K562 (cell line): ENCODE data around the gene SLC22A23. TPM values are rescaled to one million over a fixed set of nuclear protein-coding genes. Genes with fewer than 3 reads are reported as not detected.

ENCODE experiments used
- ATAC-seq: fragments of 200-7000 bp; cut with Tn5 transposase; 3 replicates; pipeline ENCODE4 v1.9.1; 2020; ENCODE audit warnings: moderate library complexity
- BruUV-seq: library from RNA; stranded (reverse); fragments of 400-500 nt; replicated peaks from 2 replicates; lab custom pipeline; 2021; lab: Mats Ljungman, UMichigan
- CTCF ChIA-PET: fragments of 300-600 bp; formaldehyde crosslinking; extraction: SDS; loops from one replicate; lab custom pipeline; 2021; ENCODE audit warnings: low intra/inter-chr PET ratio; lab: Yijun Ruan, JAX
- POLR2A ChIA-PET: fragments of 300-600, 350-650 bp; sonication (Branson Sonifier 250); formaldehyde crosslinking; extraction: SDS; loops from one replicate; lab custom pipeline; 2021; ENCODE audit warnings: antibody characterized with exemption, inconsistent platforms; lab: Yijun Ruan, JAX
- DNase-seq, 4 experiments: peaks; one replicate each; pipeline versions ENCODE4 v3.0.0 to v3.0.0-alpha.2; 2011 to 2018; ENCODE audit warnings: low spot score in 3 of 4, mixed read lengths in 3 of 4; ENCODE audit errors: extremely low read depth in 1 of 4
- FAIRE-seq: peaks from 2 replicates; lab custom pipeline; 2011; peaks lifted over from hg19 to GRCh38; lab: Jason Lieb, UNC
- H2AFZ ChIP-seq: 2 replicates; pipeline ENCODE4 v1.6.0; 2011; ENCODE audit warnings: low read depth, low read length, control low read depth, inconsistent platforms
- H3K27ac ChIP-seq: fragments of 200-600 bp; 3 replicates; pipeline ENCODE4 v1.8.0; 2011; ENCODE audit warnings: low read depth, mild to moderate bottlenecking, control low read depth, inconsistent platforms, low read length, moderate library complexity, mixed read lengths; ENCODE audit errors: extremely low read depth
- H3K27me3 ChIP-seq, 2 experiments: fragments of 300-600 bp in 1 of 2; 2 replicates in 1 of 2; 3 replicates in 1 of 2; pipeline versions ENCODE4 v1.6.0 to v1.8.0; 2011; ENCODE audit warnings: inconsistent platforms in 2 of 2, low read length in 2 of 2, mild to moderate bottlenecking in 1 of 2, mixed read lengths in 1 of 2, moderate library complexity in 1 of 2; ENCODE audit not compliant: control insufficient read depth in 2 of 2, insufficient read depth in 2 of 2
- H3K36me3 ChIP-seq: fragments of 300-600 bp; 3 replicates; pipeline ENCODE4 v1.8.0; 2011; ENCODE audit warnings: mild to moderate bottlenecking, low read length, inconsistent platforms; ENCODE audit not compliant: control insufficient read depth, insufficient read depth
- H3K4me1 ChIP-seq, 2 experiments: fragments of 200-600 bp in 1 of 2; replicated peaks in 1 of 2; 2 replicates in 1 of 2; 3 replicates in 1 of 2; pipeline versions ENCODE4 v1.5.1 to v1.8.0; 2011; ENCODE audit warnings: inconsistent platforms in 2 of 2, low read length in 2 of 2, mild to moderate bottlenecking in 1 of 2, mixed read lengths in 1 of 2, moderate library complexity in 1 of 2; ENCODE audit not compliant: control insufficient read depth in 2 of 2, insufficient read depth in 2 of 2
- H3K4me2 ChIP-seq: 2 replicates; pipeline ENCODE4 v1.6.1; 2011; ENCODE audit warnings: low read length, control low read depth, inconsistent platforms, mixed read lengths; ENCODE audit not compliant: insufficient read depth
- H3K4me3 ChIP-seq: fragments of 200-600 bp; sonication (generic), shearing (Covaris generic); 2 replicates; pipeline ENCODE4 v1.5.1; 2016; ENCODE audit warnings: control low read depth, inconsistent platforms
- H3K79me2 ChIP-seq: fragments of 200-600 bp; 3 replicates; pipeline ENCODE4 v1.8.0; 2011; ENCODE audit warnings: low read length, inconsistent platforms; ENCODE audit not compliant: control insufficient read depth, insufficient read depth
- H3K9ac ChIP-seq, 2 experiments: 2 replicates each; pipeline versions ENCODE4 v1.6.0 to v1.6.1; 2011; ENCODE audit warnings: low read depth in 2 of 2, low read length in 2 of 2, control low read depth in 1 of 2, inconsistent platforms in 1 of 2, mild to moderate bottlenecking in 1 of 2, mixed read lengths in 1 of 2; ENCODE audit not compliant: insufficient read depth in 1 of 2
- H3K9me1 ChIP-seq: one replicate; pipeline ENCODE4 v1.6.0; 2011; ENCODE audit warnings: inconsistent platforms, mild to moderate bottlenecking, low read length, moderate library complexity; ENCODE audit not compliant: control insufficient read depth, insufficient read depth
- H3K9me3 ChIP-seq: replicated peaks from 2 replicates; pipeline ENCODE4 v1.5.1; 2011; ENCODE audit warnings: low read depth, low read length, inconsistent platforms; ENCODE audit not compliant: control insufficient read depth, insufficient read depth
- H4K20me1 ChIP-seq: replicated peaks from 2 replicates; pipeline ENCODE4 v1.6.1; 2011; ENCODE audit warnings: low read length, inconsistent platforms, mixed read lengths; ENCODE audit not compliant: control insufficient read depth, insufficient read depth
- ARID1B ChIP-seq: fragments of 450-650 bp; IDR thresholded peaks from 2 replicates; pipeline ENCODE4 v1.6.1; 2016; ENCODE audit warnings: antibody characterized with exemption, mild to moderate bottlenecking, inconsistent platforms
- CBX3 ChIP-seq, 2 experiments: IDR thresholded peaks; 1 replicate in 1 of 2; 2 replicates in 1 of 2; pipeline ENCODE4 v1.6.1; 2012; ENCODE audit warnings: inconsistent platforms in 2 of 2, low read length in 2 of 2, borderline replicate concordance in 1 of 2, control low read depth in 1 of 2
- CHD4 ChIP-seq: fragments of 200-600 bp; sonication (generic); IDR thresholded peaks from 3 replicates; pipeline ENCODE4 v1.6.1; 2012; ENCODE audit warnings: low read depth, mild to moderate bottlenecking, mixed read lengths, low read length, inconsistent platforms; ENCODE audit not compliant: insufficient read depth, insufficient replicate concordance, poor library complexity, severe bottlenecking
- COPS2 ChIP-seq: fragments of 450-650 bp; conservative IDR thresholded peaks from 2 replicates; pipeline ENCODE4 v1.6.1; 2016; ENCODE audit warnings: mild to moderate bottlenecking, moderate library complexity
- DLX4 ChIP-seq: fragments of 250-450 bp; sonication (Bioruptor Pico); IDR thresholded peaks from 2 replicates; pipeline ENCODE4 v1.6.1; 2021; ENCODE audit warnings: mild to moderate bottlenecking
- FOXP1 ChIP-seq: sonication (generic); formaldehyde crosslinking; IDR thresholded peaks from 2 replicates; pipeline ENCODE4 v1.8.0; 2022; ENCODE audit warnings: mild to moderate bottlenecking, missing genetic modification reagents
- HDAC2 ChIP-seq: fragments of 450-650 bp; IDR thresholded peaks from 2 replicates; pipeline ENCODE4 v1.6.1; 2016; ENCODE audit warnings: mild to moderate bottlenecking
- HDAC6 ChIP-seq: IDR thresholded peaks from 2 replicates; pipeline ENCODE4 v1.6.1; 2012; ENCODE audit warnings: low read depth, mild to moderate bottlenecking, control low read depth, inconsistent platforms, low read length, moderate library complexity
- HDGF ChIP-seq: fragments of 450-650 bp; IDR thresholded peaks from 2 replicates; pipeline ENCODE4 v1.6.1; 2016
- MTA1 ChIP-seq: fragments of 450-650 bp; IDR thresholded peaks from 2 replicates; pipeline ENCODE4 v1.6.1; 2017; ENCODE audit warnings: borderline replicate concordance
- NFYB ChIP-seq: IDR thresholded peaks from 2 replicates; pipeline ENCODE4 v1.6.1; 2011; ENCODE audit warnings: mild to moderate bottlenecking, moderate library complexity; ENCODE audit not compliant: insufficient read length; ENCODE audit errors: extremely low read depth
- PHB2 ChIP-seq: fragments of 450-650 bp; IDR thresholded peaks from 2 replicates; pipeline ENCODE4 v1.6.1; 2017; ENCODE audit warnings: low read depth
- SMARCA5 ChIP-seq: fragments of 450-650 bp; IDR thresholded peaks from 2 replicates; pipeline ENCODE4 v1.6.1; 2016
- SUPT5H ChIP-seq: fragments of 450-650 bp; IDR thresholded peaks from 2 replicates; pipeline ENCODE4 v1.6.1; 2016
- THAP12 ChIP-seq: fragments of 250-450 bp; sonication (Bioruptor Pico); IDR thresholded peaks from 2 replicates; pipeline ENCODE4 v1.9.0; 2021; ENCODE audit warnings: mild to moderate bottlenecking, inconsistent platforms
- ZNF280B ChIP-seq: fragments of 250-450 bp; sonication (Bioruptor Pico); IDR thresholded peaks from 2 replicates; pipeline ENCODE4 v1.5.1; 2021; ENCODE audit warnings: mild to moderate bottlenecking
- ZNF324 ChIP-seq: fragments of 250-450 bp; sonication (Bioruptor Pico); IDR thresholded peaks from 2 replicates; pipeline ENCODE4 v1.4.0; 2020; ENCODE audit warnings: mild to moderate bottlenecking
- ZNF586 ChIP-seq: fragments of 450-650 bp; formaldehyde crosslinking; conservative IDR thresholded peaks from 2 replicates; pipeline ENCODE4 v1.4.0; 2020; ENCODE audit warnings: mild to moderate bottlenecking, moderate library complexity
- WGBS: fragments of 100-300 bp; shearing (Covaris generic); methylation state at CpG from one replicate; pipeline ENCODE4 v1.1.6; 2016; ENCODE audit warnings: low coverage, mixed read lengths; ENCODE audit not compliant: insufficient coverage; ENCODE audit errors: missing lambda C conversion rate; 5-methylcytosine and 5-hydroxymethylcytosine counted together
- in situ Hi-C: fragments of 300-500 bp; cut with MboI; formaldehyde crosslinking; loops from 4 replicates; pipeline ENCODE4 v1.15.0; 2018; ENCODE audit warnings: inconsistent platforms, mixed read lengths
- intact Hi-C: fragments of 100-400 bp; cut with micrococcal nuclease; formaldehyde crosslinking; loops from 2 replicates; pipeline ENCODE4 v1.14.2; 2022
- polyA plus RNA-seq, 8 experiments: library from polyadenylated mRNA; depleted of rRNA in 4 of 8; stranded (reverse) in 5 of 8; unstranded in 3 of 8; fragments of >200 nt; fragmentation: Nextera tagmentation in 2 of 8; fragmentation: Illumina TruSeq in 1 of 8; extraction: Ambion mirVana in 2 of 8; extraction: Trizol in 1 of 8; gene quantifications; 2 replicates each; pipeline versions ENCODE4 v1.2.1 to v1.2.3, GENCODE V29; 2011 to 2014; ENCODE audit warnings: inconsistent platforms in 1 of 8, missing spikeins in 1 of 8
- total RNA-seq, 7 experiments: library from RNA; depleted of rRNA in 6 of 7; stranded (reverse); fragments of >200 nt in 6 of 7; fragmentation: Illumina TruSeq in 2 of 7; extraction: Trizol in 2 of 7; gene quantifications; 2 replicates each; pipeline versions ENCODE4 v1.2.1 to v1.2.3, GENCODE V29; 2011 to 2021; ENCODE audit warnings: low replicate concordance in 1 of 7

SLC22A23 gene
- total and polyA plus RNA-seq, 9 of the 15 experiments (the other 6 are each of a cell fraction or from before 2014, with no cell fraction given): 0.30 to 8.7 (median 2.5) TPM

GRCh38 chr6:3397229-3398164 lies 59.4 kb downstream of the SLC22A23 start:
- ATAC-seq: no peak
- H2AFZ ChIP-seq: peak overlapping the region; percentile 59
- intact Hi-C loops: no loop called here
- peaks cover 3% of the 10 kb centered on the region for H3K9me1 ChIP-seq
- no peaks in the 10 kb centered on the region for H3K9me3 ChIP-seq
- 50% methylated on average over 7 of the region's 7 CpGs for WGBS
- DNase-seq: no peak
- in situ Hi-C loops: no loop called here
- H3K27me3 ChIP-seq: no peaks in the 10 kb centered on the region
- H3K79me2 ChIP-seq: no peaks in the 10 kb centered on the region
- no peak overlapping the region for H3K4me2 ChIP-seq
- no peak overlapping the region for H3K9ac ChIP-seq
- POLR2A ChIA-PET: interaction anchor here (0.6 to 1.0 kb wide), 2 partner anchors 22 to 48 kb away, joined by 3 read pairs; no protein-coding TSS in a partner anchor
- peaks cover 24 to 43% of the 10 kb centered on the region in 2 experiments for H3K4me1 ChIP-seq
- CTCF ChIA-PET: no interaction called here
- no peaks in the 10 kb centered on the region for H4K20me1 ChIP-seq
- no peak overlapping the region for H3K27ac ChIP-seq
- BruUV-seq: no TSS peak
- FAIRE-seq: no peak
- no peaks in the 10 kb centered on the region for H3K36me3 ChIP-seq
- H3K4me3 ChIP-seq: no peak overlapping the region
- TF ChIP-seq PHB2 (no peak), FOXP1 (CRISPR knock-in tag) (no peak), HDAC6 (no peak), ZNF280B (CRISPR knock-in tag) (no peak), NFYB (no peak), HDGF (no peak), HDAC2 (peak; percentile 76), COPS2 (no peak), SMARCA5 (peak; percentile 91), SUPT5H (no peak), CHD4 (peak; percentile 88), THAP12 (CRISPR knock-in tag) (no peak), CBX3 (IDR thresholded peaks at IDR 0.05; ENCODE audit: borderline replicate concordance in 1 of 2, low read length in 2 of 2) (peak in 1 of 2 experiments; percentile 48; a peak in 1 of 3 replicates), DLX4 (CRISPR knock-in tag) (no peak), ARID1B (no peak), MTA1 (0 out of 2 replicates have a peak, but pooled peaks have one; percentile 27), ZNF324 (CRISPR knock-in tag) (no peak), ZNF586 (CRISPR knock-in tag) (no peak)
